Hematopoietic multipotent progenitor cell treated with erythropoietin and hydrocortisone succinate and interleukin-3 and kit ligand, for 6 days (in vitro differentiated cells): Measurements from ENCODE around the gene DAP.

Experiments
- DNase-seq: peaks from one replicate; pipeline ENCODE4 v3.0.0-alpha.2; 2015

The DAP gene

GRCh38 chr5:10760096-10760920 lies 726 bp downstream of the DAP start:
- peak; percentile 83 for DNase-seq

GRCh38 chr5:10759111-10759510 lies 1.9 kb downstream of the DAP start:
- no peak for DNase-seq

GRCh38 chr5:10757922-10758555 lies 3.0 kb downstream of the DAP start:
- no peak for DNase-seq

GRCh38 chr5:10757043-10757442 lies 4.0 kb downstream of the DAP start:
- no peak for DNase-seq

GRCh38 chr5:10756549-10756948 lies 4.5 kb downstream of the DAP start:
- DNase-seq = no peak

GRCh38 chr5:10753178-10753577 lies 7.9 kb downstream of the DAP start:
- no peak for DNase-seq

GRCh38 chr5:10752451-10752850 lies 8.6 kb downstream of the DAP start:
- no peak for DNase-seq

GRCh38 chr5:10750909-10751308 lies 10.1 kb downstream of the DAP start:
- no peak for DNase-seq

- DNase-seq = no peak
Observed at GRCh38 chr5:10747678-10748622, 13.1 kb downstream of the DAP start.

GRCh38 chr5:10746711-10747110 lies 14.3 kb downstream of the DAP start:
- DNase-seq = peak; percentile 52

GRCh38 chr5:10745133-10745532 lies 15.9 kb downstream of the DAP start:
- no peak for DNase-seq

- no peak for DNase-seq
Observed at GRCh38 chr5:10744681-10745080, 16.4 kb downstream of the DAP start.

GRCh38 chr5:10743951-10744350 lies 17.1 kb downstream of the DAP start:
- no peak for DNase-seq

GRCh38 chr5:10743526-10743925 lies 17.5 kb downstream of the DAP start:
- no peak for DNase-seq

GRCh38 chr5:10741661-10742060 lies 19.4 kb downstream of the DAP start:
- no peak for DNase-seq

GRCh38 chr5:10740384-10740783 lies 20.6 kb downstream of the DAP start:
- no peak for DNase-seq

GRCh38 chr5:10737880-10738279 lies 23.2 kb downstream of the DAP start:
- DNase-seq = no peak

GRCh38 chr5:10736808-10737207 lies 24.2 kb downstream of the DAP start:
- DNase-seq = no peak

- DNase-seq = no peak
Observed at GRCh38 chr5:10736354-10736753, 24.7 kb downstream of the DAP start.

GRCh38 chr5:10735569-10736276 lies 25.3 kb downstream of the DAP start:
- peak; percentile 41 for DNase-seq

- DNase-seq = no peak
Observed at GRCh38 chr5:10734832-10735523, 26.1 kb downstream of the DAP start.
